Lower leg skin (tissue), 3 donors: Measurements from ENCODE around the gene ZNF362.

Experiments
- CTCF ChIP-seq, 3 donors: fragments of 450-650 bp; IDR thresholded peaks; one replicate each; pipeline ENCODE4 v1.5.1; 2016; ENCODE audit warnings: antibody characterized with exemption in 3 of 3, mild to moderate bottlenecking in 3 of 3, moderate library complexity in 2 of 3
- POLR2A ChIP-seq, 2 donors: fragments of 450-650 bp; IDR thresholded peaks; one replicate each; pipeline ENCODE4 v1.6.1; 2016 to 2017; ENCODE audit warnings: antibody characterized with exemption in 2 of 2, mild to moderate bottlenecking in 1 of 2, moderate library complexity in 1 of 2

GRCh38 chr1:33259879-33260278, 3.6 kb downstream of the ZNF362 start:
- TF ChIP-seq POLR2A (IDR thresholded peaks at IDR 0.05) (no peak), CTCF (IDR thresholded peaks at IDR 0.05) (no peak)
